GM12874 (cell line): Measurements from ENCODE around the gene TADA2A.

Experiments used
- TF ChIP-seq, protein P1 (sequence below): IDR thresholded peaks from 2 replicates; pipeline ENCODE4 v1.5.1; 2011; ENCODE audit warnings: low read depth, mild to moderate bottlenecking, control low read depth, low read length, moderate library complexity; ENCODE audit not compliant: insufficient read depth

Gene TADA2A

DNA sequence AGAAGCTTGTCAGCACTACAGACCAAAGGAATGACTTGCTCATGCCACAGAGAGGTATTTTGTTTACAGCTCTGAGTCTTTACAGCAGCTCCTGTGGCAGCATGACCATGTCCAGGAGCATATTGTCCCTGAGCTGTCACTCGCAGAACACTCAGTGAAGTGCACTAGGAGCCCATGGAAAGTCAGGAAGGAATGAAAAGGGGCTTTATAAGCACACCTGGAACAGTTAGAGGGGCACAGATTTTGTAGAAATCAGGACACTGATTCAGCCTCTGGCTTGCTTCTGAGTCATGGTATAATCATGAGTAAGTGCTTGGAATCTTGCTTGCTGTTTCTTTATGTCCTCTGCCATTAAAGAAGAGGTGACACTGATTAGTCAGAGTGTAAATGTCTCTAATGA lies 41.0 kb downstream of the TADA2A start:
- TF ChIP-seq, protein P1, sequence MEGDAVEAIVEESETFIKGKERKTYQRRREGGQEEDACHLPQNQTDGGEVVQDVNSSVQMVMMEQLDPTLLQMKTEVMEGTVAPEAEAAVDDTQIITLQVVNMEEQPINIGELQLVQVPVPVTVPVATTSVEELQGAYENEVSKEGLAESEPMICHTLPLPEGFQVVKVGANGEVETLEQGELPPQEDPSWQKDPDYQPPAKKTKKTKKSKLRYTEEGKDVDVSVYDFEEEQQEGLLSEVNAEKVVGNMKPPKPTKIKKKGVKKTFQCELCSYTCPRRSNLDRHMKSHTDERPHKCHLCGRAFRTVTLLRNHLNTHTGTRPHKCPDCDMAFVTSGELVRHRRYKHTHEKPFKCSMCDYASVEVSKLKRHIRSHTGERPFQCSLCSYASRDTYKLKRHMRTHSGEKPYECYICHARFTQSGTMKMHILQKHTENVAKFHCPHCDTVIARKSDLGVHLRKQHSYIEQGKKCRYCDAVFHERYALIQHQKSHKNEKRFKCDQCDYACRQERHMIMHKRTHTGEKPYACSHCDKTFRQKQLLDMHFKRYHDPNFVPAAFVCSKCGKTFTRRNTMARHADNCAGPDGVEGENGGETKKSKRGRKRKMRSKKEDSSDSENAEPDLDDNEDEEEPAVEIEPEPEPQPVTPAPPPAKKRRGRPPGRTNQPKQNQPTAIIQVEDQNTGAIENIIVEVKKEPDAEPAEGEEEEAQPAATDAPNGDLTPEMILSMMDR, result no peak

DNA sequence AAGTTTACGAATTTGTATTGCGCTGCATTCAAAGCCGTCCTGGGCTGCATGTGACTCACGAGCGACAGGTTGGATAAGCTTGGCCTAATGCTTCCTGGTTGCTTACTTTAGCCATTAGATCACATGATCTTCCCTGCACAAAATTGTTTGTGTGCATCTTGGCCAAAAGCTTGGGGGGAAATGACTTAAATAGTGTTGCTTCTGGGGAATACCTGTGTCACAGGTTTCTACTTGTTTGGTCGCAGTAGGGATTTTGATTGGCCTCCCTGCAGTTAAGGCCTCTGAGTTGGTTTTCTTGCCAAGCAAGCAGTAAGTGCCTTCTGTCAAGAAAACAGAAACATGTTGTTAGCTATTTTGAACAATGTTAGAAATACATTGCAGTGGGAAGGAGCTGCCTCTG lies 43.4 kb downstream of the TADA2A start:
- TF ChIP-seq, protein P1, result no peak

DNA sequence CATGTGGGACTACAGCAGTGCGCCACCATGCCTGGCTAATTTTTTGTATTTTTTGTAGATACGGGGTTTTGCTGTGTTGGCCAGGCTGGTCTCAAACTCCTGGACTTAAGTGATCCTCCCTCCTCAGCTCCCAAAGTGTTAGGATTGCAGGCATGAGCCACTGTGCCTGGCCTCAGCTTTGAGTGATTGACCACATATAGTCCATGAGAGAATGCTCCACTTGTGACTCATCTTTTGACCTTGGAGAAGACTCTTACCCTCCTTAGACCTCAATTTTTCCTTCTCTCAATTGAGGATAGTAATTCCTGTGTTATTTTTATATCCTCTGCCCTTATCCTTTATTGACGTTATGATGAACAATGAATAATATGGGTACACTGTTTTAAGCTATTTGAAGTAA lies 52.1 kb downstream of the TADA2A start:
- TF ChIP-seq, protein P1, result no peak

DNA sequence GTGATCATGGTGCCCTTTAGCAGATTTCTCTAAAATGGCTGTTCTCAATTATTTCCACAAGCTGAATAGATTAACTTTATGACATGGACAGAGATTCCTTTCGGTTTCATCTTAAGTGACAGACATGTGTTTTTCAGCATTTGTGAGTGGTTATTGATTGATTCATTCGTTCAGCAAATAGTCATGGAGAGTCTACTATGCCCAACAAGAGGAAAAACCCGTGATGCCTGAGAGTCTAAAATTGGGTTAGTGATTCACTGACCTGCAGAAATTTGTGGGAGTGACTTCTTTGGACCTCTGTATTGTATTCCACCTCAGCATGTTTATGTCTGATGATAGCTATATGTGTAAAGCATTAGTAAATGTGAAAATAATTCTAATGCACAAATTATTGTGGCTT lies 55.0 kb downstream of the TADA2A start:
- TF ChIP-seq, protein P1, result no peak

DNA sequence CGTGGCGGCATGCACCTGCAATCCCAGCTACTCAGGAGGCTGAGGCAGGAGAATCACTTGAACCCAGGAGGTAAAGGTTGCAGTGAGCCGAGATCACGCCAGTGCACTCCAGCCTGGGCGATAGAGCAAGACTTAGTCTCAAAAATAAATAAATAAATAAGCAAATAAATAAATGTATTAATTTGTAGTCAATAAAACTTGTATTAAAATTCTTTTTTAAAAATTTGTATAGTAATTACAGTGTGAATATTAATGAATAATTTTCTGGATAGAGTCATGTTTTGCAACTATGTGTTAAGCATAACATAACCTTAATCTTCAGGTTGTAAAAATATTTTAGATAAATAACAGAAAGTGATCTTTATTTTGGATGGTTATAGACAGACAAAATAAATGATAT lies 55.8 kb downstream of the TADA2A start:
- TF ChIP-seq, protein P1, result no peak

DNA sequence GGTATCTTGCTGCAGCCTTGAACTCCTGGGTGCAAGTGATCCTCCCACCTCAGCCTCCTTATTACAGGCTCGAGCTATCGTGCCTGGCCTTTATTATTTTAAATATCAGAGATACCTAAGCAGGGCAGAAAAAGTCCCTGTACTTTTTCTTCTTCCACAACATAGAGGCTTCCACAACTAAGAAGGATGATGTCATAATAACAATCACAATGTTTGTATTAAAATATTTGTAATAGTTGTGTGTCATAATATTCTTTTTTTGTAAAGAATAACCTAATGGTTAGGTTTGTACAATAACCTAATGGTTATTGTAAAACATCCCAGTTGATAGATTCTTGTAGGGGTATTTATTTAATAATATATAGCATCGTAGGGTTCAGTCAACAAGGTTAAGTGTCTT lies 56.4 kb downstream of the TADA2A start:
- TF ChIP-seq, protein P1, result no peak

DNA sequence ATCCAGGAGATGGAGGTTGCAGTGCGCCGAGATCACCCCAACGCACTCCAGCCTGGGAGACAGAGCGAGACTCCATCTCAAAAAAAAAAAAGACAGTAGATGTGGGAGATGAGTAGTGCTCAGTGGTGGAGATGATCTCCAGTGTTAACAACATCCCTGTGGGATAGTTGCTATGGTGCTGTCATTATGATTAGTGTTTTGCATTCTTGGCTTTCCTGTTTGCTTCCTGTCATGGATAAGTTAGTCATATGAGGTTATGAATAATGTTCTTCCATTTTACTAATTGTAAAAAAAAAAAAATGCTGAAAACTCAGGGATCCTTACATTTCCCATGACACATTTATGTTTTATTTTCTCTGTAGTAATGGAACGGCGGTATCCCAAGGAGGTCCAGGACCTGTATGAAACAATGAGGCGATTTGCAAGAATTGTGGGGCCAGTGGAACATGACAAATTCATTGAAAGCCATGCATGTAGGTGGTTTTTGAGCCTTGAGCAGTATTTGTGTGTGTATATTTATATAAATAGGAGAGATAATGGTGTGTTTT lies 58.5 kb downstream of the TADA2A start:
- TF ChIP-seq, protein P1, result no peak
